Measurements from ENCODE around the gene NGLY1.

NGLY1 gene

GRCh38 chr3:25707268-25707926 lies 75.8 kb downstream of the NGLY1 start:
- DNase-seq = no peak

DNA sequence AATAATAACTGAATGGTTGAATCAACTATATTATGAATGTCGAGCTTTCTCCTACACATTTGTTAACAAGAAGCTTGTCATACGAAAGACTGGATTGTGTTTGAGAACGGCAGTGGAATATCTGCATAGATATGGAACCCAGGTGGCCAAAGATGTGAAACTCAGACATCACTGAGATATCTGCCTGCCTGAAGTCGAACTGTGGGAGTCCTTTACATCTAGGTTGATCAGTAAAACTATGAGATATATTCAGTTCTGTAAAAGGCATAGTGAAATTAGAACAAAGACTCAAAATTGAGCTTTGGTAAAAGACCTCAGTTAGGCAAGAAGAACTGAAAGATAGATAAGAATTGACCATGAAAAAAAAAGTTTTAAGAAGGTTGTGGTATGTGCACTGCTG lies 77.0 kb downstream of the NGLY1 start:
- DNase-seq = no peak

DNA sequence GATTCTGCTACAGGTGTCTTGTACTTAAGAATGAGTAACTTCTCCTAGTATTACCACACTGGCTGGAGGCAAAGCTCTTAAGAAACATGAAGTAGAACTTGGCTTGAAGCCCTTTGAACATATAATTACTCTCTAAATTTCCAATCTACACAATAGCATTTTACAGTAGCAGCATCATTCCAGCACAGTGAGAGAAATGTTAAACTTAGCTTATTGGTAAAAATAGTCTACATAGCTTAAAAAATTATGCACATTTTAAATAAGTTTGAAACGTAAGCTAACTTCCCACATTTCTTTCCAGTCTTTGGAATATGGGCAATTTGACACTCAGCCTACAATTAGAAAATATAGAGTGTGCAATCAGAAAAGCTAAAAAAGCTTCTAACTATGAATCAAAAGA lies 85.7 kb downstream of the NGLY1 start:
- DNase-seq = no peak

GRCh38 chr3:25695731-25696420 lies 87.4 kb downstream of the NGLY1 start:
- no peak for DNase-seq

GRCh38 chr3:25693238-25693637 lies 90.0 kb downstream of the NGLY1 start:
- DNase-seq = no peak

GRCh38 chr3:25692341-25692740 lies 90.9 kb downstream of the NGLY1 start:
- no peak for DNase-seq

- no peak for DNase-seq
Measured at GRCh38 chr3:25690768-25691533, 92.3 kb downstream of the NGLY1 start.

DNA sequence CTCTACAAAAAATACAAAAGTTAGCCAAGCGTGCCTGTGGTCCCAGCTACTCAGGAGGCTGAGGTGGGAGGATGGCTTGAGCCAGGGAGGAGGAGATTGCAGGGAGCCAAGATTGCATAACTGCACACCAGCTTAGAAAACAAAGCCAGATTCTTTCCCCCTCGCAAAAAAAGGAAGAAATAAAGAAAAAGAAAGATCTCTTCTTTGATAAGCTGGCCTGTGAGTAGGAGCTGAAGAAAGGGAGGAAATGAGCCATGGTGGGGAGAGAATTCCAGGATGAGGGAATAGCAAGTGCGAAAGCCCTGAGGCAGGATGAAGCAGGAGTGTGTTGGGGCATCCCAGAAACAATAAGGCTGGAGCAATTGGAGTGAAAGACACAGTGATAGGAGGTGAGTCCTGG lies 94.0 kb downstream of the NGLY1 start:
- DNase-seq = no peak

DNA sequence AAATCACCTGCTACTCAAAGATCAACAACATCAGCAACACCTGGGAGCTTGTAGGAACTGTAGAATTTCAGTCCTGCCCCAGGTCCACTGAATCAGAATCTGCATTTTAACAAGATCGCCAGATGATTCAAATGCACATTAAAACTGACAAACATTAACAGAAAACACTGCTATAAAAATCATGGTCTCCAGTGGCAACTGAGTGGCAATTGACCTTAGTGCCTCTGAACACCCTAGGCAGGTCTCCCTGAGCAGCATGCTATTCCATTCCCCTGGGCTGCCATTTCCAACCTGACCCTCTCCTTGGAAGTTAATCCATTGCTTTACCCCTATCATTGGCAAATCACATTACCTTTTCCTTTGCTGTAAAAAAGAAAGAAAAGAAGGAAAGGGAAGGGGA lies 95.5 kb downstream of the NGLY1 start:
- no peak for DNase-seq

DNA sequence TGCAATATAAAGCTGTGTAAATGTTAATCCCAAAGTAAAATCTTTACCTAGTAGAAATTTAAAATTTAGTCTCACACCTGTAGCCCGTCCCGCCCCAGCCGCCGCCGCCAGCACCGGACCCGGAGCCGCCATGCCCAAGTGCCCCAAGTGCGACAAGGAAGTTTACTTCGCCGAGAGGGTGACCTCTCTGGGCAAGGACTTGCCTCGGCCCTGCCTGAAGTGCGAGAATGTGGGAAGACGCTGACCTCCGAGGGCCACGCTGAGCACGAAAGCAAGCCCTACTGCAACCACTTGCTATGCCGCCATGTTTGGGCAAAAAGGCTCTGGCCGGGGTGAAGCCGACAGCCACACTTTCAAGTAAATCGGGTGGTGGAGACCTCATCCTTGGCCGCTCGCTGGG lies 96.5 kb downstream of the NGLY1 start:
- DNase-seq = no peak

- DNase-seq = no peak
Measured at GRCh38 chr3:25683882-25684281, 99.4 kb downstream of the NGLY1 start.

DNA sequence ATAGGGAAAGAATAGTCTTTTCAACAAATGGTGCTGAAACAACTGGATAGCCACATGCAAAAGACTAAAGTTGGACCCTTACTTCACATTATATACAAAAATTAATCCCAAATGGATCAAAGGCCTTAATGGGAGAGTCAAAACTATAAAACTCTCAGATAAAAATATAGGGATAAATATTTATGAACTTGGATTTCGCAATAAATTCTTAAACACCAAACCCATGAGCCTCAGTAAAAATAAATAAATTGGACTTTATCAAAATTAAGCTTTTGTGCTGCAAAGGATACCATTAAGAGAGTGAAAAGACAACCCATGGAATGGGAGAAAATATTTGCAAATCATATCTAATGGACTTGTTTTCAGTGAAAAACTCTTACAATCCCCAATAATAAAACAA lies 99.8 kb downstream of the NGLY1 start:
- DNase-seq = no peak

- DNase-seq = no peak
Measured at GRCh38 chr3:25679642-25680302, 103.5 kb downstream of the NGLY1 start.

GRCh38 chr3:25679166-25679565 lies 104.1 kb downstream of the NGLY1 start:
- DNase-seq = no peak

DNA sequence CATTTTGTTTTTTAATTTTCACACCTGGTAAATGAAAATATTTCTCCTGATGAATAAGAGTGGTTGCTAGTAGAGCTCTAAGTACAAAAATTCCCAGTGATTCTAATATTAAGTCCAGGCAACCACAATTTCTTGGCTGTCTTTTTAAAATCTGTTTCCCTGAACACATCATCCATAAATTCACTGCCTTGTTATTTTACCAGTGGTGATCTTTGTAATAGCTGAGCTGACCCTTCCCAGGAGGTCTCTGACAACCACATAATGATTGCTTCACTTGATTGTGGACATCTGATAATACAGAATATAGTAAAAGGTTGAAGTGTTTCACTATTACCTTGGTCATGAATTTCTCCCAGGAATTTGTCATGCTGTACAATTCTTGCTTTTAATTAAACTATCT lies 104.7 kb downstream of the NGLY1 start:
- no peak for DNase-seq

GRCh38 chr3:25677121-25677520 lies 106.1 kb downstream of the NGLY1 start:
- no peak for DNase-seq

GRCh38 chr3:25674670-25675069 lies 108.6 kb downstream of the NGLY1 start:
- DNase-seq = no peak

- DNase-seq = no peak
Measured at GRCh38 chr3:25673738-25674298, 109.4 kb downstream of the NGLY1 start.
